Measurements from ENCODE around the gene CLOCK.

CLOCK gene

GRCh38 chr4:55410431-55410830, 136.3 kb downstream of the CLOCK start:
- no peak for DNase-seq

- peak in 2 of 3 donors; percentile 7 to 32 for DNase-seq
Observed at GRCh38 chr4:55409468-55410171, 137.1 kb downstream of the CLOCK start.

DNA sequence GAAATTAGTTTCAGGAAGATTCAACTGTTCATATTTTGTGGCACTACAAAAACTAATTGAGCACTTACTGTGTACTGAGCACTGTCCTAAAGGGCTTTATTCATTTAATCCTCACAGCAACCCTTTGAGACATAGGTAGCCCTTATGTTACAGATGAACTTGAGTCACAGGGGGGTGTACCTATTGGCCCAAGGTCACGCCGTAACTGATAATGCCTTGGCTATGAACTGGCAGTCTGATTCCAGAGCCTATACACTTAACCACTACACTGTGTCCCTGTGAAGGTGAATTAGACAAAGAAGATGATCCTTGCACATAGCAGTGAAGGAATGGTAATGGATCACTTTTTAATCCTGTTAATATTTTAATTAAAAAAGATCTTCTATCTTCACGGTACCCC, 138.9 kb downstream of the CLOCK start:
- no peak for DNase-seq

DNA sequence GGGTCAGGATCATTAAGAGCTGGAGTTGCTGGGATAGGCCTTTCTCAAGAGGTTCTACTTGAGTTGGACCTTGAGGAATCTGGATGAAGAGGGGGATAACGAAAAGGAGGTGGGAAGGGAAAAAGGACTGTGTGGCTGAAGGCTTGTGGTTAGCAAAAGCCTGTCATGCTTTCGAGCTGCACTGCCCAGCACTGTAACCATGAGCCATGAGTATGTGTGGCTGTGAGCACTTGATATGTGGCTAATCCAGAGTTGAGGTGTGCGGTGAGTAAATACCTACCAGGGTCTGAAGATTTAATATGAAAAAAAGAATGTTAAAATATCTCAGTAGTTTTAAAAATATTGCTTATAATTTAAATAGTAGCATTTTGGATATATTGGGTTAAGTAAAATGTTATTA, 139.6 kb downstream of the CLOCK start:
- DNase-seq, result no peak

- DNase-seq, result no peak
Observed at GRCh38 chr4:55406545-55406944, 140.2 kb downstream of the CLOCK start.

GRCh38 chr4:55405073-55405472, 141.6 kb downstream of the CLOCK start:
- DNase-seq, result no peak

- DNase-seq, result no peak
Observed at GRCh38 chr4:55399581-55399980, 147.1 kb downstream of the CLOCK start.

DNA sequence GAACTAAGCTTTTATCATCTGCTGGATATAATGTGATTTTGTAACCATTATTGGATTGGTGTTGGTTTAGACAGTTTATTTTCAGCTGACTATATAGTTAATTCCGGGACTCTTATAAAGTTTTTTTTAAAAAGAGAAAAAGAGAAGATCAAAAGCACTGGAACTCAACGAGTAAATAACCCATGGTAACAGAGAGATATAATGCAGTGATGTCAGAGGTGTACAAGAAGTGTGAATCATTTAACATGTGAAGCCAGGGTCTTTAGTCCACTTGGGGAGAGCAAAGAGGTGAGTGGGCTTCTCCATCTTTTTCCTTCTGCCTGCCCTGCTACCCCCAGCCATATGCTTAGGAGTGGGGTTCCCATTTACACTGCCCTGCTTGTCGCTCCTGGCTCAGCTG, 147.7 kb downstream of the CLOCK start:
- DNase-seq, result peak in 2 of 3 donors; percentile 3 to 23

DNA sequence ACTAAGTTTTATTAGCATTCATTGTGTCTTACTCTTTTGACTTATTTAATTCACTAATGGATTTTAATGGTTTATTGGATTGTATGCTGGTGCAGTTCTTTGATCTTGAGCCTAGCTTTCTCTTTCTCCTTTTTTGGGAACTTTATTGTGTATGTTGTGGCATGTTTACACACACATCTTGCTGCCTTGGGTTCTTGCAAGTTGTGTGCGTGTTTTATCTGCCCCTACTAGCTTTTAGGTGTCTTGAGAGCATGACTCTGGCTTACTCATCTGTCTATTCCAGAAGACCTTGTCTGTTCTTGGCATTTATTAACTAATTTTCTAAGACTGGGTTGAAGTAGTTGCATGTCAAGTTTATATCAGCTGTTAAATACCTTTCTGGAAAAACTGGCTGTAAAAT, 148.2 kb downstream of the CLOCK start:
- peak; percentile 10 to 26 (median 13) for DNase-seq

- DNase-seq, result peak; percentile 74 to 96 (median 96)
Observed at GRCh38 chr4:55397520-55398321, 149.0 kb downstream of the CLOCK start.

GRCh38 chr4:55397126-55397436, 149.6 kb downstream of the CLOCK start:
- no peak for DNase-seq

GRCh38 chr4:55396308-55397125, 150.2 kb downstream of the CLOCK start:
- DNase-seq, result peak; percentile 47 to 54 (median 47)

GRCh38 chr4:55395529-55396307, 151.0 kb downstream of the CLOCK start, which contains the start of gene TMEM165:
Gene TMEM165 (plus strand): TSS chr4:55395957. CDS start chr4:55396190, 233 bp downstream.
- DNase-seq, result peak; percentile 93 to 95 (median 95)

GRCh38 chr4:55395218-55395528, 151.5 kb downstream of the CLOCK start:
- DNase-seq, result no peak

- DNase-seq, result no peak
Observed at GRCh38 chr4:55393461-55394320, 153.0 kb downstream of the CLOCK start.

DNA sequence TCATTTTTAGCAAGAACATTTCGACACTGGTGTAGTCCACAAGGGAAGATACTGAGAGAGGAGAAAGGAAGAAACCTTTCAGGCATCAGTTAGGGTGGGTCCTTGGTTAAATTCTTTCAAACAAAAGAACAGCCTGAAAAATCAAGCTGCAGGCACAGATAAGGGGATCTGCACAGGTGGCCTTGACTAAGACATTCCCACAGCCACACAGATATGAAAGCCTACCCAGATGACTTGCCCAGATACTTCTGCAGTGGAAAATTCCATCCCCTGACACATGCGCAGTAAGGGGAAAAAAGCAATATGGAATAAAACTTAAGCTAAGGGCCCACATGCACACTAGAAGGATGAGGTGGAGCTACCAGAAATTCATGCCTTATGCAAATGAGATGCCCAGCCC, 159.9 kb downstream of the CLOCK start:
- DNase-seq, result no peak

DNA sequence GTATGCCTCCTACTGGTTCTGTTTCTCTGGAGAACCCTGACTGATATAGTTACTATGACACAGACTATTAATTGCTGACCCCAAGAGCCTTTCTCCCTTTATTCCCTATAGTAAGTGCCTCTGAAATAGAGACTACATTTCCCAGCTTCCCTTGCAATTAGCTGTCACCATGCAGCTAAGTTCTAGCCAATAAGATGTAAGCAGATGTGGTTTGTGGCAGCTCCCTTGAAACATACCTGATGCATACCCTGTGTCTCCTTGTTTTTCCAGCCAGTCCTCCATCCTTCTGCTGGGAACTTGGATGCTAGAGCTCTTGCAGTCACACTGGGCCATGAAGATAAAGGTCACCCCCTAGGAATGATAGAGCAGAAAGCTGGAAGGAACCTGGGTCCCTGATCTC, 160.6 kb downstream of the CLOCK start:
- DNase-seq, result peak in 2 of 3 donors; percentile 15 to 16

- no peak for DNase-seq
Observed at GRCh38 chr4:55385201-55385649, 161.5 kb downstream of the CLOCK start.

GRCh38 chr4:55382488-55383003, 164.2 kb downstream of the CLOCK start:
- DNase-seq, result peak in 1 of 3 donors; percentile 35

GRCh38 chr4:55381502-55381901, 165.2 kb downstream of the CLOCK start:
- no peak for DNase-seq

DNA sequence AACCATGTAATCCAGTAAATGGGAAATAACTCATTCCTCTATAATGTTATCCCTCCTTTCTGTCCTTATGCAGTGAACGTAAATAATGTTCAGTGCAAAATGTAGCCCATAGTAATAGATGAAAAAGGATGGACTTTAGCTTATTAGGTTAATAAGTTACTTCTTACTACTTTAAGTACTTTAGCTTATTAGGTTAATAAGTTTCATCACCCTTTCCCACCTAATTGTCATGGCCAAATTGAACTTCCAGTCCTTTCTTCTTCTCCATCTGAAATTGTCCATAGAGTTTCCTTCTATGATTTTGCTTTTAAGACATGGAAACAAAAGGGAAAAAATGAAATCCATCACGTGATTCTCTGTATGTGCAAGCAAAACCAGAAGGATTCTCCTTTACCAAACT, 166.1 kb downstream of the CLOCK start:
- DNase-seq, result no peak
